Measurements from ENCODE around the gene ALDOC. TPM values are rescaled to one million over a fixed set of nuclear protein-coding genes. Genes with fewer than 3 reads are reported as not detected.

ALDOC gene
- total and polyA plus RNA-seq, 10 of the 15 experiments (the other 5 are each of a cell fraction or from before 2014, with no cell fraction given), result 16.0 to 268 (median 78.2) TPM

DNA sequence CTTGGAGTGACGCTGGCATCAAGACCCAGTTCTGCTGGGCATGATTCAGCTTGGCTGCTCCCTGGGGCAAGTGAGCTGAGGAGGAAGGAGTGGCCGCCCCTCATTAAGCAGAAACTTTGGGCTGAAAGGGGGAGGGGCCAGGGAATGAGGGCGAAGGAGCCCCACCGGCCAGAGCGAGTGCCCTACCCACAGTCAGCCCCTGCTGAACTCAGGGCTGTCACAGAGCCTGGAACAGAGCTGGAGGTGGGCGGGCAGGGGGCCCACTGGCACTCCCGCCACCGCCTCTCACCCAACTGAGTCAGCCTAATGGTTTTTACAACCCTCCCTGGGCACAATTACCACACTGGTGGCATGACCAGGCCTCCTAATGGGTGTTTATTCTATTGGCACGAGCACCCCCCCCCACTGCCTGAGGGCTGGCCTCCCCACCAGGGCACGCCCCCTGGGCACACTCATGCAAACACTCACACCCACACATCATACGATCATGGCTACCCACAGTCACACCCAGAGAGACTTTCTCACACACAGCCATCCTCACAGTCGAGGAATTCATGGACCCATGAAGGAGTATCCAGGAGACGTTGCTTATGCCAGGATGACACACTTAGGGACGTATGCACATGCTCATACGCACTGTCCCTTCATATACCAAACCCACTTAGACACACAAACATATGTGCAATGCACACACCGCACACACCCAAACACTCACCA lies 43.4 kb downstream of the ALDOC start:
- Histone ChIP-seq H4K20me1 (ENCODE audit: control insufficient read depth, insufficient read depth) (no peaks in the 10 kb centered on the region), H3K4me3 (no peak overlapping the region), H3K9me3 (replicated peaks; ENCODE audit: control insufficient read depth, insufficient read depth, low read length) (no peaks in the 10 kb centered on the region), H3K27me3 (replicated peaks in 1 of 2; ENCODE audit: control insufficient read depth in 2 of 2, insufficient read depth in 2 of 2, low read length in 1 of 2) (no peaks in the 10 kb centered on the region; a peak in 1 of 4 replicates), H3K9ac (ENCODE audit: control insufficient read depth, insufficient read depth, low read length) (no peak overlapping the region), H2AFZ (ENCODE audit: control insufficient read depth, low read depth, low read length) (no peak overlapping the region), H3K79me2 (ENCODE audit: control insufficient read depth, insufficient read depth, low read length) (no peaks in the 10 kb centered on the region), H3K4me1 (ENCODE audit: control insufficient read depth, insufficient read depth, low read length) (no peaks in the 10 kb centered on the region), H3K27ac (ENCODE audit: control insufficient read depth, insufficient read depth) (no peak overlapping the region), H3K36me3 (ENCODE audit: control insufficient read depth in 2 of 2, insufficient read depth in 2 of 2, low read length in 1 of 2) (no peaks in the 10 kb centered on the region), H3K4me2 (ENCODE audit: control insufficient read depth, insufficient read depth) (no peak overlapping the region)
- RAD21 ChIA-PET (ENCODE audit: unreplicated experiment), result no interaction called here
- DNase-seq (ENCODE audit: low read depth, low spot score), result no peak
- intact Hi-C loops (cut with micrococcal nuclease; ENCODE audit: unreplicated experiment), result no loop called here
- CTCF ChIA-PET, result no interaction called here
- POLR2A ChIA-PET, result interaction anchor here (0.5 kb wide), 1 partner anchor 11 kb away, joined by 3 read pairs; no protein-coding TSS in a partner anchor
- WGBS (ENCODE audit: insufficient coverage, insufficient replicate concordance, low lambda C conversion rate, missing lambda C conversion rate), result 24% methylated on average over 16 of the region's 16 CpGs
- no TSS peak for BruUV-seq (replicated peaks)
- SMC1A ChIA-PET (ENCODE audit: uncharacterized antibody, unreplicated experiment), result interaction anchor here (0.8 kb wide), 1 partner anchor 40 kb away, joined by 3 read pairs; no protein-coding TSS in a partner anchor
- no peak for FAIRE-seq
- in situ Hi-C loops (cut with MboI), result no loop called here
- ATAC-seq, result no peak
- no peak for TF ChIP-seq RB1 (IDR thresholded peaks at IDR 0.05; ENCODE audit: borderline replicate concordance)
- TF ChIP-seq, protein P1, sequence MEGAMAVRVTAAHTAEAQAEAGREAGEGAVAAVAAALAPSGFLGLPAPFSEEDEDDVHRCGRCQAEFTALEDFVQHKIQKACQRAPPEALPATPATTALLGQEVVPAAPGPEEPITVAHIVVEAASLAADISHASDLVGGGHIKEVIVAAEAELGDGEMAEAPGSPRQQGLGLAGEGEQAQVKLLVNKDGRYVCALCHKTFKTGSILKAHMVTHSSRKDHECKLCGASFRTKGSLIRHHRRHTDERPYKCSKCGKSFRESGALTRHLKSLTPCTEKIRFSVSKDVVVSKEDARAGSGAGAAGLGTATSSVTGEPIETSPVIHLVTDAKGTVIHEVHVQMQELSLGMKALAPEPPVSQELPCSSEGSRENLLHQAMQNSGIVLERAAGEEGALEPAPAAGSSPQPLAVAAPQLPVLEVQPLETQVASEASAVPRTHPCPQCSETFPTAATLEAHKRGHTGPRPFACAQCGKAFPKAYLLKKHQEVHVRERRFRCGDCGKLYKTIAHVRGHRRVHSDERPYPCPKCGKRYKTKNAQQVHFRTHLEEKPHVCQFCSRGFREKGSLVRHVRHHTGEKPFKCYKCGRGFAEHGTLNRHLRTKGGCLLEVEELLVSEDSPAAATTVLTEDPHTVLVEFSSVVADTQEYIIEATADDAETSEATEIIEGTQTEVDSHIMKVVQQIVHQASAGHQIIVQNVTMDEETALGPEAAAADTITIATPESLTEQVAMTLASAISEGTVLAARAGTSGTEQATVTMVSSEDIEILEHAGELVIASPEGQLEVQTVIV (IDR thresholded peaks at IDR 0.05; ENCODE audit: borderline replicate concordance, partially characterized antibody), result no peak
- TF ChIP-seq SIN3A (IDR thresholded peaks at IDR 0.05; ENCODE audit: low read depth, low read length), result no peak
- no peak for TF ChIP-seq SMC3 (IDR thresholded peaks at IDR 0.05; ENCODE audit: borderline replicate concordance, low read length)
- TF ChIP-seq NR2F1 (conservative IDR thresholded peaks at IDR 0.05), result no peak
- no peak for TF ChIP-seq NBN (IDR thresholded peaks at IDR 0.05)
- TF ChIP-seq, protein P2, sequence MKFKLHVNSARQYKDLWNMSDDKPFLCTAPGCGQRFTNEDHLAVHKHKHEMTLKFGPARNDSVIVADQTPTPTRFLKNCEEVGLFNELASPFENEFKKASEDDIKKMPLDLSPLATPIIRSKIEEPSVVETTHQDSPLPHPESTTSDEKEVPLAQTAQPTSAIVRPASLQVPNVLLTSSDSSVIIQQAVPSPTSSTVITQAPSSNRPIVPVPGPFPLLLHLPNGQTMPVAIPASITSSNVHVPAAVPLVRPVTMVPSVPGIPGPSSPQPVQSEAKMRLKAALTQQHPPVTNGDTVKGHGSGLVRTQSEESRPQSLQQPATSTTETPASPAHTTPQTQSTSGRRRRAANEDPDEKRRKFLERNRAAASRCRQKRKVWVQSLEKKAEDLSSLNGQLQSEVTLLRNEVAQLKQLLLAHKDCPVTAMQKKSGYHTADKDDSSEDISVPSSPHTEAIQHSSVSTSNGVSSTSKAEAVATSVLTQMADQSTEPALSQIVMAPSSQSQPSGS (IDR thresholded peaks at IDR 0.05; ENCODE audit: low read length), result no peak
- no peak for TF ChIP-seq ZNF274 (IDR thresholded peaks at IDR 0.05; ENCODE audit: insufficient read depth, insufficient read length)
- TF ChIP-seq MTA2 (IDR thresholded peaks at IDR 0.05; ENCODE audit: low read depth), result no peak
- TF ChIP-seq PAX8 (IDR thresholded peaks at IDR 0.05), result no peak
- no peak for TF ChIP-seq SUPT20H (IDR thresholded peaks at IDR 0.05; ENCODE audit: borderline replicate concordance, control insufficient read depth, low read depth, low read length)
